Sigmoid colon (tissue), 7 donors: Measurements from ENCODE around the gene NR2F6. TPM values are rescaled to one million over a fixed set of nuclear protein-coding genes. Genes with fewer than 3 reads are reported as not detected.
A peak's percentile ranks its signal among the peaks of the same experiment; 100 is the strongest.

Experiments
- DNase-seq: peaks from one replicate; pipeline ENCODE4 v3.0.0-alpha.2; 2019
- H3K27ac ChIP-seq, 4 donors: fragments of 200-600 bp; sonication (generic); one replicate each; pipeline ENCODE4 v1.5.1; 2016 to 2019; ENCODE audit warnings: mild to moderate bottlenecking in 1 of 4
- H3K27me3 ChIP-seq, 3 donors: fragments of 200-600 bp; sonication (generic); one replicate each; pipeline ENCODE4 v1.5.1; 2019; ENCODE audit warnings: mild to moderate bottlenecking in 1 of 3
- H3K36me3 ChIP-seq, 4 donors: fragments of 200-600 bp; sonication (generic); one replicate each; pipeline ENCODE4 v1.5.1; 2016 to 2019
- H3K4me1 ChIP-seq, 4 donors: fragments of 200-600 bp; sonication (generic); one replicate each; pipeline ENCODE4 v1.5.1; 2017 to 2019
- H3K4me3 ChIP-seq, 4 donors: fragments of 200-600 bp; sonication (generic); one replicate each; pipeline ENCODE4 v1.5.1; 2017 to 2019; ENCODE audit warnings: mild to moderate bottlenecking in 2 of 4, moderate library complexity in 1 of 4
- H3K9me3 ChIP-seq, 4 donors: fragments of 200-600 bp in 3 of 4; sonication (generic) in 3 of 4; one replicate each; pipeline versions ENCODE4 v1.5.1 to v1.6.1; 2013 to 2019
- EP300 ChIP-seq, 4 donors: sonication (generic); formaldehyde crosslinking; IDR thresholded peaks; one replicate each; pipeline ENCODE4 v1.6.1; 2017; ENCODE audit warnings: antibody characterized with exemption in 4 of 4
- POLR2A ChIP-seq, 2 donors: fragments of 450-650 bp; IDR thresholded peaks; one replicate each; pipeline ENCODE4 v1.6.1; 2016; ENCODE audit warnings: antibody characterized with exemption in 2 of 2, mild to moderate bottlenecking in 2 of 2, moderate library complexity in 2 of 2
- POLR2AphosphoS5 ChIP-seq, 4 donors: sonication (generic); formaldehyde crosslinking; IDR thresholded peaks; one replicate each; pipeline ENCODE4 v1.6.1; 2017; ENCODE audit warnings: antibody characterized with exemption in 4 of 4
- WGBS, 2 donors: extraction: QIAGEN DNeasy Blood & Tissue Kit; methylation state at CpG; one replicate each; pipeline ENCODE4 v1.1.7; 2013; 5-methylcytosine and 5-hydroxymethylcytosine counted together
- intact Hi-C: fragments of 100-400 bp; cut with DNase I; formaldehyde crosslinking; loops from one replicate; pipeline ENCODE4 v1.15.1; 2023
- polyA plus RNA-seq, 3 donors: library from polyadenylated mRNA; stranded (reverse); fragments of 200-250 nt; gene quantifications; one replicate each; pipeline ENCODE4 v1.2.3, GENCODE V29; 2013
- total RNA-seq, 4 donors: library from RNA; depleted of rRNA; stranded (reverse); fragments of >200 nt; gene quantifications; one replicate each; pipeline ENCODE4 v1.1.0, GENCODE V29; 2016
- TF ChIP-seq, protein P1 (sequence below), 4 experiments: fragments of 450-650 bp in 3 of 4; fragments of 200-600 bp in 1 of 4; IDR thresholded peaks; one replicate each; pipeline ENCODE4 v1.5.1; 2016 to 2019; ENCODE audit warnings: antibody characterized with exemption in 4 of 4, mild to moderate bottlenecking in 3 of 4, moderate library complexity in 2 of 4
- donor health status: healthy with polysubstance abuse.
- donor health status: Bipolar disorder and iron deficiency.
- donor health status: healthy.

The NR2F6 gene
- total and polyA plus RNA-seq, 7 donors: 21.6 to 72.1 (median 32.6) TPM

DNA sequence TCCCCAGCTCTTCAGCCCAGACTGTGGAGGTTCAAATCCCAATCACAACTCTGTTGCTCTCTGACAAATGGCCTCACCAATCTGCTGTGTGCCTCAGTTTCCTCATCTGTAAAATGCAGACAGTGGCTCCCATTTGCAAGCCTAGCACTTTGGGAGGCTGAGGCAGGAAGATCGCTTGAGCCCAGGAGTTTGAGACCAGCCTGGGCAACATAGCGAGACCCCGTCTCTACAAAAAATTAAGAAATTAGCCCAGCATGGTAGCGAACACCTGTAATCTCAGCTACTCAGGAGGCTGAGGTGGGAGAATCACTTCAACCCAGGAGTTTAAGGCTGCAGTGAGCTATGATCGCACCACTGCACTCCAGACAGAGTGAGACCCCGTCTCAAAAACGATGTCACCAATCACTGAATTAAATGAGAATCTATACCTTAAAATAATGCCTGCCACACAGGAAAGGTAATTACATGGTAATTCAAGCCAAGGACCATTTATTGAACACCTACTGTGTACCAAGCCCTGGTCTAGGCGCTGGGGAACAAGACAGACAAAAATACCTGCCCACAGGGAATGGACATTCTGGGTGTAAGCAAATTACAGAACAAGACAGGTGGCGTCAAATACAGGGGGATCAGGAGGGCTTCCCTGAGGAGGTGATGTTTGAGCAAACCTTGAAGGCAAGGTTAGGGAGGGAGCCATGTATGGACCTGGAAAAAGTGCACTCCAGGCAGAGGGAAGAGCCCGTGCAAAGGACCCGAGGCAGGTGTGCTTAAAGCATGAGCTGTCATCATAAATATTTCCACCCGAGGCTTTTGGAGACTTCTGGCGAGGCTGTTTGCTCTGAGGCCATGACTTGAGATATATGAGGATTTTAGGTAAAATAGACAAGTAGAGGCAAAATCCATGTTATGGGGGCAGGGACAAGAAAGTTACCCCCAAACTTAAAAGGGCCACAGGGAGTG is 7.7 kb downstream of the NR2F6 start:
- Histone ChIP-seq H3K27ac (no peak overlapping the region), H3K4me1 (peaks cover 0 to 41% (median 37%) of the 10 kb centered on the region in 4 donors), H3K27me3 (no peaks in the 10 kb centered on the region), H3K36me3 (peaks cover 0 to 23% (median 9%) of the 10 kb centered on the region in 4 donors), H3K4me3 (no peak overlapping the region), H3K9me3 (no peaks in the 10 kb centered on the region)
- WGBS, 2 donors: 88 to 92% methylated on average over 13 of the region's 13 CpGs
- TF ChIP-seq POLR2AphosphoS5 (IDR thresholded peaks at IDR 0.05): no peak
- no peak for TF ChIP-seq EP300 (IDR thresholded peaks at IDR 0.05)
- TF ChIP-seq, protein P1, sequence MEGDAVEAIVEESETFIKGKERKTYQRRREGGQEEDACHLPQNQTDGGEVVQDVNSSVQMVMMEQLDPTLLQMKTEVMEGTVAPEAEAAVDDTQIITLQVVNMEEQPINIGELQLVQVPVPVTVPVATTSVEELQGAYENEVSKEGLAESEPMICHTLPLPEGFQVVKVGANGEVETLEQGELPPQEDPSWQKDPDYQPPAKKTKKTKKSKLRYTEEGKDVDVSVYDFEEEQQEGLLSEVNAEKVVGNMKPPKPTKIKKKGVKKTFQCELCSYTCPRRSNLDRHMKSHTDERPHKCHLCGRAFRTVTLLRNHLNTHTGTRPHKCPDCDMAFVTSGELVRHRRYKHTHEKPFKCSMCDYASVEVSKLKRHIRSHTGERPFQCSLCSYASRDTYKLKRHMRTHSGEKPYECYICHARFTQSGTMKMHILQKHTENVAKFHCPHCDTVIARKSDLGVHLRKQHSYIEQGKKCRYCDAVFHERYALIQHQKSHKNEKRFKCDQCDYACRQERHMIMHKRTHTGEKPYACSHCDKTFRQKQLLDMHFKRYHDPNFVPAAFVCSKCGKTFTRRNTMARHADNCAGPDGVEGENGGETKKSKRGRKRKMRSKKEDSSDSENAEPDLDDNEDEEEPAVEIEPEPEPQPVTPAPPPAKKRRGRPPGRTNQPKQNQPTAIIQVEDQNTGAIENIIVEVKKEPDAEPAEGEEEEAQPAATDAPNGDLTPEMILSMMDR (IDR thresholded peaks at IDR 0.05): no peak
- TF ChIP-seq POLR2A (IDR thresholded peaks at IDR 0.05): no peak
- intact Hi-C loops: no loop called here
- no peak for DNase-seq

DNA sequence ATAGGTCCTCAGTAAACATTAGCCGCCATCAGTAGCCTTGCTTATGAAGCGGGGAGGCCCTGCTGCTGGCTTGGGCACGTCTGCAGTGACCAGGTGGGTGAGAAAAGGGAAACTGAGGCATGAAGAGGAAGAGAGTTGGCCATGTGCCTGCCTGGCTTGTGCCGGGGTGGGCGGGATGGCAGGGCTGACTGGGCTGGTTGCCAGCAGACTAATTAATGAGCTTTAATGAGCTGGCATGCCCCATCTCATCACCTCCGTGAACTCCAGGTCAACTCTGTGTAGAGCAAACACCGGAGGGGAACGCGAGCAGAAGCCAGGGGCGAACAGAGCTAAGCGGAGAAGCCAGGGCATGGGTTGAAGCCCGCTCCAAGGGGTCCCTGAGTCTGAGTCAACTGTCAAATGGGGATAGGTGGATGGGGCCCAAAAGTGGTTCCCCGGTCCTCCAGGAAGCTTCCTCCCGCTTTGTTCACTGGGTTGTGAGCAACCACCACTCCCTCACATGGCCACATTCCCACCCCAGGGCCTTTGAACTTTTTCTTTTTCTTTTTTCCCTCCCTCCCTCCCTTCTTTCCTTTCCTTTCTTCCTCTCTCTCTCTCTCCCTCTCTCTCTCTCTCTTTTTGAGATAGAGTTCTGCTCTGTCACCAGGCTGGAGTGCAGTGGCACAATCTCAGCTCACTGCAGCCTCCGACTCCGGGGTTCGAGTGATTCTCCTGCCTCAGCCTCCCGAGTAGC is 8.7 kb downstream of the NR2F6 start:
- WGBS, 2 donors: 78 to 89% methylated on average over 18 of the region's 18 CpGs
- intact Hi-C loops: no loop called here
- peaks cover 0 to 33% (median 14%) of the 10 kb centered on the region in 4 donors for H3K36me3 ChIP-seq
- no peak overlapping the region for H3K4me3 ChIP-seq
- H3K27me3 ChIP-seq: no peaks in the 10 kb centered on the region
- H3K27ac ChIP-seq: peak overlapping the region; percentile 74 to 81 (median 80)
- TF ChIP-seq, protein P1 (IDR thresholded peaks at IDR 0.05): no peak
- no peaks in the 10 kb centered on the region for H3K9me3 ChIP-seq
- peaks cover 0 to 31% (median 27%) of the 10 kb centered on the region in 4 donors for H3K4me1 ChIP-seq
- no peak for DNase-seq

DNA sequence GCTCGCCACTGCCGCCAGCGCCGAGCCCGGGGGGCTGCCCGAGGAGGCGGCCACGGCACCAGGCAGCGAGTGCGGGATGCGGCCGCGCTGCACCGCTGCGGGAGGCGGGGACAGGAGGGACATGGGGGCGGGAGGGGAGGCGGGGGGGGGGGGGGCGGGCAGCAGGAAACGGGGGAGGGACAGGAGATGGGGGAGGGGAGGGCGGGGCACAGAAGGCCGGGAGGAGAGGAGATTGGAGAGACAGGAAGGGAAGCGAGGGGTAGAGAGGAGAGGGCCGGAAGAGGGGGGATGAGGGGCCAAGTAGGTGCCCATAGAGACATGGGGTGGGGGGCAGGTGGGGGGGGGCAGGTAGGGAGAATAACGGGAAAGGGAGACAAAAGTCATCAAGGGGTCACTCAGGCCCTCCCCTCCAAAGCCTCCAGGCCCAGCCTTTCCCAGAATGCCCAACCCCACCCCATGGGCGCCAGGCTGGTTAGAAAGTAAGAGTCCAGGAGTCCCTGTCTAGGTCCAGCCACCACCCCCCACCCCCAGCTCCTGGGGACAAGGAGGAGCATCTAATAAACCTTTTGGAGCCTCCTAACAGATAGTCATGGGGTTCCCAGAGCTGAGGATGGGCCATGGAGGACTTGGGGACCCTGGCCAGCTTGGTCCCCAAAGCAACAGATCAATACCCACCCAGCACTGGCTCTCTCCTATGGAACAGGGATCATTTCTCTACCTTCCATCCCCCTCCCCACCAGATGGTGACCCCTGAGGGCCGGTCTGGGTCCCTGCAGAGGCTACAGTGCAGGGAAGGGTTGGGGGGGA is 9.5 kb downstream of the NR2F6 start:
- peak overlapping the region; percentile 15 to 60 (median 52) for H3K4me3 ChIP-seq
- intact Hi-C loops: no loop called here
- H3K27me3 ChIP-seq: no peaks in the 10 kb centered on the region
- H3K36me3 ChIP-seq: peaks cover 0 to 41% (median 19%) of the 10 kb centered on the region in 4 donors
- TF ChIP-seq, protein P1 (IDR thresholded peaks at IDR 0.05): no peak
- no peak for TF ChIP-seq EP300 (IDR thresholded peaks at IDR 0.05)
- no peak for TF ChIP-seq POLR2AphosphoS5 (IDR thresholded peaks at IDR 0.05)
- no peak for TF ChIP-seq POLR2A (IDR thresholded peaks at IDR 0.05)
- 5 to 7% methylated on average over 24 to 25 of the region's 27 CpGs for WGBS, 2 donors
- H3K27ac ChIP-seq: peak overlapping the region; percentile 74 to 81 (median 80)
- no peaks in the 10 kb centered on the region for H3K9me3 ChIP-seq
- H3K4me1 ChIP-seq: peaks cover 0 to 26% (median 23%) of the 10 kb centered on the region in 4 donors
- DNase-seq: no peak

DNA sequence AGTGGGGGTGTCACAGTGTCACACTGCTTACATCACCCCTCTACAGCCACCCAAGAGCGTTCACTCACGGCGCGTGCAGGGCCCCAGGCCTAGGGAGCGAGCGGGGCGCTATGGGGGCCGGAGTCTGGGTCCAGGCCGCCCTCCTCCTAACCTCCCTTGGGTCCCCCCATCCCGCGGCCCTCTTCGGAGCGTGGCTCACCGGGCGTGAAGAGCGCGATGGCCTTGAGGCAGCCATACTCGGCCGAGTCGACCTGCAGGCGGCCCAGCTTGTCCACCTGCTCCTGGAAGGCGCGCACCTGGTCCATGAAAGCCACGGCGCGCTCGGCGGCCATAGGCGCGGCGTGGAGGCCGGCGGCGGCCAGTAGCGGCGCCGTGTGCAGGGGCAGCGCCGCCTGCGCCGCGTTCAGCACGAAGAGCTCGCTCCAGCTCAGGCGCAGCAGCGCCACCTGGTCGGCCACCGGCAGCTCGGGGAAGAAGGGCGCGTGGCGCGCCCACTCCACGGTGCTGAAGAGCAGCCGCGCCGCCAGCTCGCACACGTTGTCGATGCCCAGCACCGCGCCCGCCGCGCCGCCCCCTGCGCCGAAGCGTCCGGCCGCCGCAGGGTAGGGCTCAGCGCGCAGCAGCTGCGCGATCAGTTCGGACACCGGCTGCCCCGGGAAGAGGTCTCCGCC is 10.3 kb downstream of the NR2F6 start:
- H3K9me3 ChIP-seq: no peaks in the 10 kb centered on the region
- H3K27ac ChIP-seq: peak overlapping the region; percentile 74 to 81 (median 80)
- H3K4me1 ChIP-seq: peaks cover 0 to 26% (median 23%) of the 10 kb centered on the region in 4 donors
- H3K36me3 ChIP-seq: peaks cover 0 to 45% (median 19%) of the 10 kb centered on the region in 4 donors
- intact Hi-C loops: no loop called here
- WGBS, 2 donors: 2 to 5% methylated on average over 80 of the region's 80 CpGs
- TF ChIP-seq POLR2AphosphoS5 (IDR thresholded peaks at IDR 0.05) (no peak), POLR2A (IDR thresholded peaks at IDR 0.05) (no peak), EP300 (IDR thresholded peaks at IDR 0.05) (no peak)
- TF ChIP-seq, protein P1 (IDR thresholded peaks at IDR 0.05): peak in 2 of 4 experiments; percentile 15 to 52
- DNase-seq: peak; percentile 84
- no peaks in the 10 kb centered on the region for H3K27me3 ChIP-seq
- peak overlapping the region; percentile 15 to 60 (median 52) for H3K4me3 ChIP-seq
